ENCODE measurements around the gene PLAGL1.

Gene PLAGL1

GRCh38 chr6:144008846-144009245, 787 bp upstream of the PLAGL1 start:
- no peak for DNase-seq (ENCODE audit: low read depth in 2 of 2)

DNA sequence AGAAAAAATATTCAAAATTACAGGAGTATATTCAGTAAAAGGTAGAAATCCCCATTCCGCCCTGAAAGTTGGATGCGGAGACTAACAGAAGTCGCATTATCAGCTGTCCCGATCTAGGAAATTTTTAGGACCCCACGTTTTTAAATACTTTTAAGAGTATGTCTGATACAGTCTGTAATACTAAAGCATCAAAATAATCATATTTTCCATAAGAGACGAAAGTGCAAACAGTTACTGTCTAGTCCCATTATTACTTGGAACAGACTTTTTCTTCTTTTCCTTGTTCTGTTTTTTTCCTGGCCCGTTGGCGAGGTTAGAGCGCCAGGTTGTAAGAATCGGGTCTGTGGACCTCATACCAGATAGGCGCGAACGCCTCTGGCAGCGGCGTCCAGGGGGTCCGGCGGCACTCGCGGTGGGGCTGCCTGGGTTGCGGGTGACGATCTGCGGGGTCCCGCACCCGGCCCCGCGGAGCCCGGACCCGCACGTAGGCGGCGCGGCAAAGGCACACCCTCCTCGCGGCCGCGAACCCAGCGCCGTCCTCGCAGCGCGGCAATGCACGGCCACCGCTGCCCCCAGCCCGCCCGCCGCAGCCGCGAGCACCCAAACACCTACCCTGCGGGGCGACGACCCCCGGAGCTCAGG, 460 bp downstream of the PLAGL1 start:
- DNase-seq (ENCODE audit: low read depth in 2 of 2), result no peak

- DNase-seq (ENCODE audit: low read depth in 2 of 2), result no peak
Observed at GRCh38 chr6:144006736-144007477, 1.2 kb downstream of the PLAGL1 start.

- DNase-seq (ENCODE audit: low read depth in 2 of 2), result no peak
Observed at GRCh38 chr6:143999406-143999805, 8.7 kb downstream of the PLAGL1 start.

- DNase-seq (ENCODE audit: low read depth in 2 of 2), result no peak
Observed at GRCh38 chr6:143998686-143999085, 9.4 kb downstream of the PLAGL1 start.

DNA sequence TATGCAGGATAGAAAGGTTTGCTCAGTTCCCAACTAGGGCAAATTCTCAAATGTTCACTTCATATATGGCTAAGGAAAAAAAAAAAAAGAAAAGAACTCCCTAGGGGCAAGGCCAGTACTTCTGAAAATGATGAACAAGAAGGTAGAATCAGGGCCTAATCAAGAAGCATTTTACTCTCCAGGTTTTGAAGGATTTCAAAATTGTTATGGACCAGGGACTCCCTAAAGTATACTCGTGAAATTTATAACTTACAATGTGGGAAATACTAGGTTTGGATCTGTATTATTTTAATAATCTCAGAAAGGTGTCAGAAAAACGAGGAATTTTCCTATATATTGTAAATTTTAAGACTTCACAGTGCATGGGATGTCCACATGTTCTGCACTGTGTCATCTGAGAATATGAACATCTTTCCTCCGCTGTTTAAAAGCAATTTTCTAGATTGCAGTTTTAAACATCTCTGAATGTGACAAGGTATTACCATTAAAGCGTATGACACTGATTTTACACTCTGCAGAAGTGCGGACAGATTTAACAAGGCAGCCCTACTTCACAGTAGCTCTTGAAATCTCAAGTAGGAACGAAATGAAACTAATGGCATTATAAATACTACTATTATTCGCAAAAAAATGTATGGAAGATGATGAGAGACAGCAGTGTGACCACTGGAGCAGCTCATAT, 14.0 kb downstream of the PLAGL1 start:
- no peak for DNase-seq (ENCODE audit: low read depth in 2 of 2)

- DNase-seq (ENCODE audit: low read depth in 2 of 2), result no peak
Observed at GRCh38 chr6:143992285-143992684, 15.8 kb downstream of the PLAGL1 start.

GRCh38 chr6:143986463-143987065, 21.5 kb downstream of the PLAGL1 start:
- DNase-seq (ENCODE audit: low read depth in 2 of 2), result no peak

GRCh38 chr6:143984666-143985065, 23.4 kb downstream of the PLAGL1 start:
- DNase-seq (ENCODE audit: low read depth in 2 of 2), result no peak

GRCh38 chr6:143982968-143983367, 25.1 kb downstream of the PLAGL1 start:
- no peak for DNase-seq (ENCODE audit: low read depth in 2 of 2)

- no peak for DNase-seq (ENCODE audit: low read depth in 2 of 2)
Observed at GRCh38 chr6:143980921-143981320, 27.1 kb downstream of the PLAGL1 start.

DNA sequence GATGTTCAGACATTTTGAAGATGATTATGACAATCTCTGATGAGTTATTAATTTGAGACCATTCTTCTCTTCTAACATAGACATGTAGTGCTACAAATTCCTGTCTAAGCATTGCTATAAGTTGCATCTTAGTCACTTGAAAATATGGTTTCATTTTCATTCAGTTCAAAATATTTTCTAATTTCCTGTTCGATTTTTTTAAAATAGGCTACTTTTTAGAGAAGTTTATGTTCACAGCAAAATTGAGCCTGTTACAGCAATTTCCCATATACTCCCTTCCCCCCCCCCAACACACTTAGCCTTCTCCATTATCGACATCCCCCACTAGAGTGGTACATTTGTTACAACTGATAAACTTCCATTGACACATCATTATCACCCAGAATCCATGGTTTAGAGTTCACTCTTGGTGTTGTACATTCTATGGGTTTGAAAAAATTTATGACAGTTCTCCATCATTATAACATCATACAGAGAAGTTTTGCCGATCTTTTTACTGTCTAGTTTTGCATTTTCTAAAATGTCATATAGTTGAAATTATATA, 31.2 kb downstream of the PLAGL1 start:
- DNase-seq (ENCODE audit: low read depth in 2 of 2), result no peak

- no peak for DNase-seq (ENCODE audit: low read depth in 2 of 2)
Observed at GRCh38 chr6:143974089-143974488, 34.0 kb downstream of the PLAGL1 start.

GRCh38 chr6:143973097-143973966, 34.7 kb downstream of the PLAGL1 start:
- no peak for DNase-seq (ENCODE audit: low read depth in 2 of 2)

GRCh38 chr6:143971482-143972205, 36.4 kb downstream of the PLAGL1 start:
- DNase-seq (ENCODE audit: low read depth in 2 of 2), result no peak

DNA sequence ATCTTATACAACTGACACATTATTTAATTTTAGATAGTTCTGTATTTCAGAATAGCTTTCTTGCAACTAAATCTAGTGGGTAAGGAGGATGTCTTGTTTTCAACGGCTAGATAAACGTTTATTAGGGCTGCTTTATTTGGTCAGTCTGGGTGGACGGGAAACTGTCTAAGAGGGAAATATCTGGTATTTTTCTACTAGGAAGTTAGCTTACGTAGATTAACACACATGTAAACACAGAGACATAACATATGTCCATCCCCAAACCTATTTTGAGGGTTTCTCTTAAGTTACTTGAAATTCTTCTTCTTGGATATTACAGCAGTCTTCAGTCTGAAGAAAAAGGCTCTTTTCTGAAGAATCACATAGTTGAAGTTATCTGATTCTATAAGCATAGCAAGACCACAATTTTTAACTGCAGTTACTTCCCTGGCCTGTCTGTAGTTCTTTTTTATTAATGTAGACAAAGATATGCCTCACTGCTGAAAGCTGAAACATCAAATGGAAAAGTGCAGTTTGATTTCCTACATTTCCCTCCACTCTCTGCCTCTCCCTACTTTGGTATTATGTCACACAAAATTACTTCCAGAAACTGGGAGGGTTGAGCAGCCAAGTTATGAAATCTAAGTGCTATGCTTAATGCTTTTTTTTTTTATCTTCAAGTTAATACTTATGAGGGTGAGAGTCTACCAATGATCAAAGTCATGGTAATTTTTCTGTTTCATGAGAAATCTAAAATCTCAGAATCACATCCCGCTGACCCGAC, 37.4 kb downstream of the PLAGL1 start:
- no peak for DNase-seq (ENCODE audit: low read depth in 2 of 2)

- DNase-seq (ENCODE audit: low read depth in 2 of 2), result no peak
Observed at GRCh38 chr6:143969077-143969476, 39.0 kb downstream of the PLAGL1 start.

GRCh38 chr6:143967706-143968376, 40.2 kb downstream of the PLAGL1 start:
- DNase-seq (ENCODE audit: low read depth in 2 of 2), result no peak

- DNase-seq (ENCODE audit: low read depth in 2 of 2), result no peak
Observed at GRCh38 chr6:143966312-143966711, 41.7 kb downstream of the PLAGL1 start.
